ENCODE measurements around the gene IGSF21.
"Not testable (repeated sequence)": the region's sequence is repeated elsewhere in the genome, so short reads cannot be mapped to it uniquely, and the experiment has no call there.

IGSF21 gene

GRCh38 chr1:18415448-18416027, 307.9 kb downstream of the IGSF21 start:
- Histone ChIP-seq H3K36me3 (ENCODE audit: control insufficient read depth, insufficient read depth, low read length) (0 out of 2 replicates have a peak, but pooled peaks cover 3% of the 10 kb centered on the region), H3K27ac (ENCODE audit: low read length) (no peak overlapping the region), H3K27me3 (ENCODE audit: control insufficient read depth, insufficient read depth, low read length) (no peaks in the 10 kb centered on the region)

GRCh38 chr1:18416126-18416525, 308.5 kb downstream of the IGSF21 start:
- DNase-seq (ENCODE audit: low read depth, low spot score); H3K36me3 ChIP-seq (ENCODE audit: control insufficient read depth, insufficient read depth, low read length); H3K4me1 ChIP-seq (ENCODE audit: control insufficient read depth, insufficient read depth, low read length); H3K27me3 ChIP-seq (ENCODE audit: control insufficient read depth, insufficient read depth, low read length); H3K27ac ChIP-seq (ENCODE audit: low read length); H3K4me3 ChIP-seq (ENCODE audit: low read length); H3K9me3 ChIP-seq (ENCODE audit: control insufficient read depth, insufficient read depth, low read length): not testable (repeated sequence)
- no CpG with 5 or more reads among the region's 5 CpGs for WGBS (ENCODE audit: insufficient coverage, insufficient read length)

More at GRCh38 chr1:18415448-18416027, 307.9 kb downstream of the IGSF21 start:
- DNase-seq (ENCODE audit: low read depth, low spot score), result no peak
- Histone ChIP-seq H3K9me3 (ENCODE audit: control insufficient read depth, insufficient read depth, low read length) (peaks cover 6% of the 10 kb centered on the region), H3K4me1 (ENCODE audit: control insufficient read depth, insufficient read depth, low read length) (peaks cover 3% of the 10 kb centered on the region; the same call in 1 of the 2 replicates), H3K4me3 (ENCODE audit: low read length) (no peak overlapping the region)
- no CpG with 5 or more reads among the region's 2 CpGs for WGBS (ENCODE audit: insufficient coverage, insufficient read length)

GRCh38 chr1:18417316-18418269, 310.0 kb downstream of the IGSF21 start:
- Histone ChIP-seq H3K36me3 (ENCODE audit: control insufficient read depth, insufficient read depth, low read length) (no peaks in the 10 kb centered on the region), H3K27me3 (ENCODE audit: control insufficient read depth, insufficient read depth, low read length) (no peaks in the 10 kb centered on the region), H3K27ac (ENCODE audit: low read length) (no peak overlapping the region), H3K9me3 (ENCODE audit: control insufficient read depth, insufficient read depth, low read length) (peaks cover 2% of the 10 kb centered on the region), H3K4me3 (ENCODE audit: low read length) (no peak overlapping the region), H3K4me1 (ENCODE audit: control insufficient read depth, insufficient read depth, low read length) (peaks cover 1% of the 10 kb centered on the region; the same call in 1 of the 2 replicates)
- DNase-seq (ENCODE audit: low read depth, low spot score), result no peak
- WGBS (ENCODE audit: insufficient coverage, insufficient read length), result no CpG with 5 or more reads among the region's 3 CpGs

GRCh38 chr1:18419113-18419844, 311.7 kb downstream of the IGSF21 start:
- Histone ChIP-seq H3K4me1 (ENCODE audit: control insufficient read depth, insufficient read depth, low read length) (peaks cover 1% of the 10 kb centered on the region; the same call in 1 of the 2 replicates), H3K4me3 (ENCODE audit: low read length) (no peak overlapping the region), H3K9me3 (ENCODE audit: control insufficient read depth, insufficient read depth, low read length) (no peaks in the 10 kb centered on the region), H3K36me3 (ENCODE audit: control insufficient read depth, insufficient read depth, low read length) (no peaks in the 10 kb centered on the region), H3K27ac (ENCODE audit: low read length) (peak overlapping the region; percentile 57), H3K27me3 (ENCODE audit: control insufficient read depth, insufficient read depth, low read length) (no peaks in the 10 kb centered on the region)
- no CpG with 5 or more reads among the region's 6 CpGs for WGBS (ENCODE audit: insufficient coverage, insufficient read length)
- no peak for DNase-seq (ENCODE audit: low read depth, low spot score)

- Histone ChIP-seq H3K4me3 (ENCODE audit: low read length) (no peak overlapping the region), H3K27me3 (ENCODE audit: control insufficient read depth, insufficient read depth, low read length) (no peaks in the 10 kb centered on the region), H3K27ac (ENCODE audit: low read length) (peak overlapping the region; percentile 21), H3K36me3 (ENCODE audit: control insufficient read depth, insufficient read depth, low read length) (no peaks in the 10 kb centered on the region), H3K9me3 (ENCODE audit: control insufficient read depth, insufficient read depth, low read length) (no peaks in the 10 kb centered on the region), H3K4me1 (ENCODE audit: control insufficient read depth, insufficient read depth, low read length) (peaks cover 1% of the 10 kb centered on the region; the same call in 1 of the 2 replicates)
- WGBS (ENCODE audit: insufficient coverage, insufficient read length), result no CpG with 5 or more reads among the region's 5 CpGs
- DNase-seq (ENCODE audit: low read depth, low spot score), result no peak
These were observed 312.2 kb downstream of the IGSF21 start for GRCh38 chr1:18419845-18420184.

- Histone ChIP-seq H3K4me1 (ENCODE audit: control insufficient read depth, insufficient read depth, low read length) (peaks cover 1% of the 10 kb centered on the region; the same call in 1 of the 2 replicates), H3K4me3 (ENCODE audit: low read length) (no peak overlapping the region), H3K27me3 (ENCODE audit: control insufficient read depth, insufficient read depth, low read length) (no peaks in the 10 kb centered on the region), H3K27ac (ENCODE audit: low read length) (no peak overlapping the region), H3K36me3 (ENCODE audit: control insufficient read depth, insufficient read depth, low read length) (no peaks in the 10 kb centered on the region), H3K9me3 (ENCODE audit: control insufficient read depth, insufficient read depth, low read length) (no peaks in the 10 kb centered on the region)
- WGBS (ENCODE audit: insufficient coverage, insufficient read length), result no CpG with 5 or more reads among the region's 15 CpGs
- DNase-seq (ENCODE audit: low read depth, low spot score), result no peak
These were observed 314.6 kb downstream of the IGSF21 start for GRCh38 chr1:18422076-18422777.

GRCh38 chr1:18422954-18423353, 315.4 kb downstream of the IGSF21 start:
- Histone ChIP-seq H3K9me3 (ENCODE audit: control insufficient read depth, insufficient read depth, low read length) (no peaks in the 10 kb centered on the region), H3K27ac (ENCODE audit: low read length) (no peak overlapping the region), H3K36me3 (ENCODE audit: control insufficient read depth, insufficient read depth, low read length) (no peaks in the 10 kb centered on the region), H3K27me3 (ENCODE audit: control insufficient read depth, insufficient read depth, low read length) (no peaks in the 10 kb centered on the region), H3K4me3 (ENCODE audit: low read length) (no peak overlapping the region), H3K4me1 (ENCODE audit: control insufficient read depth, insufficient read depth, low read length) (peaks cover 1% of the 10 kb centered on the region; the same call in 1 of the 2 replicates)
- WGBS (ENCODE audit: insufficient coverage, insufficient read length), result no CpG with 5 or more reads among the region's 5 CpGs
- DNase-seq (ENCODE audit: low read depth, low spot score), result no peak

- WGBS (ENCODE audit: insufficient coverage, insufficient read length), result no CpG with 5 or more reads among the region's 1 CpG
- no peak overlapping the region for H3K4me3 ChIP-seq (ENCODE audit: low read length)
- H3K4me1 ChIP-seq (ENCODE audit: control insufficient read depth, insufficient read depth, low read length), result no peaks in the 10 kb centered on the region
- no peaks in the 10 kb centered on the region for H3K9me3 ChIP-seq (ENCODE audit: control insufficient read depth, insufficient read depth, low read length)
- no peaks in the 10 kb centered on the region for H3K27me3 ChIP-seq (ENCODE audit: control insufficient read depth, insufficient read depth, low read length)
- no peak overlapping the region for H3K27ac ChIP-seq (ENCODE audit: low read length)
- H3K36me3 ChIP-seq (ENCODE audit: control insufficient read depth, insufficient read depth, low read length), result no peaks in the 10 kb centered on the region
- DNase-seq (ENCODE audit: low read depth, low spot score), result no peak
These were observed 319.0 kb downstream of the IGSF21 start for GRCh38 chr1:18426580-18426979.

All from iPS DF 6.9 (cell line).